ENCODE results near the gene DPP7.

DPP7 gene

GRCh38 chr9:137139468-137140150 lies 25.1 kb upstream of the DPP7 start:
- DNase-seq (ENCODE audit: low spot score) (peak; percentile 55), ATAC-seq (ENCODE audit: low read depth) (no peak)
- no peaks in the 10 kb centered on the region for H3K36me3 ChIP-seq (ENCODE audit: low read depth)
- H3K4me1 ChIP-seq (ENCODE audit: insufficient read depth, poor library complexity, severe bottlenecking): no peaks in the 10 kb centered on the region
- TF ChIP-seq CTCF (IDR thresholded peaks at IDR 0.05; ENCODE audit: poor library complexity, severe bottlenecking): no peak
- H3K9me3 ChIP-seq (ENCODE audit: severe bottlenecking): no peaks in the 10 kb centered on the region
- H3K4me3 ChIP-seq (ENCODE audit: severe bottlenecking): no peak overlapping the region
- no peak overlapping the region for H3K27ac ChIP-seq (ENCODE audit: poor library complexity, severe bottlenecking)
- H3K27me3 ChIP-seq (ENCODE audit: insufficient read depth, poor library complexity, severe bottlenecking): peaks cover 53% of the 10 kb centered on the region

GRCh38 chr9:137138722-137139467 lies 24.4 kb upstream of the DPP7 start, which contains the start of gene GRIN1:
Gene GRIN1, plus strand, starts transcription at chr9:137139154. Its CDS starts 333 bp downstream, at chr9:137139487.
- ATAC-seq (ENCODE audit: low read depth) (0 out of 3 replicates have a peak, but pooled peaks have one; percentile 24), DNase-seq (ENCODE audit: low spot score) (no peak)
- Histone ChIP-seq H3K4me1 (ENCODE audit: insufficient read depth, poor library complexity, severe bottlenecking) (no peaks in the 10 kb centered on the region), H3K36me3 (ENCODE audit: low read depth) (no peaks in the 10 kb centered on the region), H3K27ac (ENCODE audit: poor library complexity, severe bottlenecking) (no peak within 1 kb of the TSS), H3K9me3 (ENCODE audit: severe bottlenecking) (no peaks in the 10 kb centered on the region), H3K27me3 (ENCODE audit: insufficient read depth, poor library complexity, severe bottlenecking) (peaks cover 53% of the 10 kb centered on the region), H3K4me3 (ENCODE audit: severe bottlenecking) (no peak within 1 kb of the TSS)
- no peak for TF ChIP-seq CTCF (IDR thresholded peaks at IDR 0.05; ENCODE audit: poor library complexity, severe bottlenecking)

- ATAC-seq (ENCODE audit: low read depth) (no peak), DNase-seq (ENCODE audit: low spot score) (no peak)
- Histone ChIP-seq H3K9me3 (ENCODE audit: severe bottlenecking) (no peaks in the 10 kb centered on the region), H3K4me1 (ENCODE audit: insufficient read depth, poor library complexity, severe bottlenecking) (no peaks in the 10 kb centered on the region), H3K36me3 (ENCODE audit: low read depth) (no peaks in the 10 kb centered on the region), H3K27me3 (ENCODE audit: insufficient read depth, poor library complexity, severe bottlenecking) (peaks cover 53% of the 10 kb centered on the region), H3K4me3 (ENCODE audit: severe bottlenecking) (no peak overlapping the region), H3K27ac (ENCODE audit: poor library complexity, severe bottlenecking) (no peak overlapping the region)
- TF ChIP-seq CTCF (IDR thresholded peaks at IDR 0.05; ENCODE audit: poor library complexity, severe bottlenecking): no peak
These were observed 23.7 kb upstream of the DPP7 start for GRCh38 chr9:137138058-137138721.

- no peak for DNase-seq (ENCODE audit: low spot score)
- H3K27me3 ChIP-seq (ENCODE audit: insufficient read depth, poor library complexity, severe bottlenecking): peaks cover 53% of the 10 kb centered on the region
- H3K27ac ChIP-seq (ENCODE audit: poor library complexity, severe bottlenecking): no peak overlapping the region
- H3K36me3 ChIP-seq (ENCODE audit: low read depth): no peaks in the 10 kb centered on the region
- no peaks in the 10 kb centered on the region for H3K9me3 ChIP-seq (ENCODE audit: severe bottlenecking)
- H3K4me3 ChIP-seq (ENCODE audit: severe bottlenecking): no peak overlapping the region
- TF ChIP-seq CTCF (IDR thresholded peaks at IDR 0.05; ENCODE audit: poor library complexity, severe bottlenecking): no peak
- H3K4me1 ChIP-seq (ENCODE audit: insufficient read depth, poor library complexity, severe bottlenecking): no peaks in the 10 kb centered on the region
- ATAC-seq (ENCODE audit: low read depth): no peak
These were observed 22.5 kb upstream of the DPP7 start for GRCh38 chr9:137136881-137137607.

All from RWPE2 (cell line).